Rectal smooth muscle tissue (tissue), 1 donor: ENCODE data around the gene FBXO17.
"Not testable (repeated sequence)": the region's sequence is repeated elsewhere in the genome, so short reads cannot be mapped to it uniquely, and the experiment has no call there.

Source experiments
- H3K27ac ChIP-seq: one replicate; pipeline ENCODE4 v1.7.0; 2013; ENCODE audit warnings: low read depth, low read length, inconsistent platforms
- H3K27me3 ChIP-seq: one replicate; pipeline ENCODE4 v1.7.0; 2013; ENCODE audit warnings: low read length; ENCODE audit not compliant: control insufficient read depth, insufficient read depth
- H3K36me3 ChIP-seq: one replicate; pipeline ENCODE4 v1.7.0; 2013; ENCODE audit warnings: low read length; ENCODE audit not compliant: control insufficient read depth, insufficient read depth
- H3K4me1 ChIP-seq: one replicate; pipeline ENCODE4 v1.7.0; 2013; ENCODE audit warnings: low read length; ENCODE audit not compliant: control insufficient read depth, insufficient read depth
- H3K4me3 ChIP-seq: one replicate; pipeline ENCODE4 v1.7.0; 2013; ENCODE audit warnings: low read length
- H3K9ac ChIP-seq: one replicate; pipeline ENCODE4 v1.7.0; 2013; ENCODE audit warnings: low read length

The FBXO17 gene

DNA sequence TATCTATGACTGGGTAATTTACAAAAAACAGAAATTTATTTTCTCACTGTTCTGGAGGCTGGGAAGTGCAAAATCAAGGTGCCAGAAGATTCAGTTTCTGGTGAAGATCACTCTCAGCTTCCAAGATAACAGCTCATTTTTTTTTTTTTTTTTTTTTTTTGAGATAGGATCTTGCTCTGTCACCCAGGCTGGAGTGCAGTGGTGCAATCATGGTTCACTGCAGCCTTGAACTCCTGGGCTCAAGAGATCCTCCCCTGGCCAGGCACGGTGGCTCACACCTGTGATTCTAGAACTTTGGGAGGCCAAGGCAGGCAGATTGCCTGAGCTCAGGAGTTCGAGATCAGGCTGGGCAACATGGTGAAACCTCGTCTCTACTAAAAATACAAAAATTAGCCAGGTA is 22.0 kb upstream of the FBXO17 start:
- not testable (repeated sequence) for H3K36me3 ChIP-seq, H3K4me1 ChIP-seq, H3K9ac ChIP-seq, H3K27ac ChIP-seq, H3K27me3 ChIP-seq, H3K4me3 ChIP-seq

DNA sequence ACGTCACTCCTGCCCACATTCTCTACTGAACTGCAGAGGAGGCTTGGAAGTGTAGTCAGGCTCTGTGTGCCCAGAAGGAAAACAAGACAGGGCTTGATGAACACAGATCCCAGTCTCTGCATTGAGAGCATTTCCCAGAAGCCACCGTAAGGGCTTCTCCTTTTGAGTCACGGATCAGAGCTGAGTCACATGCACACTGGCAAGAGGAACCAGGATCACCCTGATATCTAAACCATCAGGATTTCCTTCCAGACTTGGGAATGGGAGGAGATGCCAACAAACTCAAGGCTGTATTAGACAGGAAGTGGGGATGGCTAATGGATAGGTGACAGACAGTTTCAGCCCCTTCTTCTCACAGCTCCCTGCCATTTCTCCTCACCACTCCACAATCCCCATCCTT is 17.7 kb upstream of the FBXO17 start:
- no peak overlapping the region for H3K9ac ChIP-seq
- H3K4me1 ChIP-seq = no peaks in the 10 kb centered on the region
- H3K27ac ChIP-seq = no peak overlapping the region
- H3K27me3 ChIP-seq = no peaks in the 10 kb centered on the region
- H3K36me3 ChIP-seq = no peaks in the 10 kb centered on the region
- no peak overlapping the region for H3K4me3 ChIP-seq

DNA sequence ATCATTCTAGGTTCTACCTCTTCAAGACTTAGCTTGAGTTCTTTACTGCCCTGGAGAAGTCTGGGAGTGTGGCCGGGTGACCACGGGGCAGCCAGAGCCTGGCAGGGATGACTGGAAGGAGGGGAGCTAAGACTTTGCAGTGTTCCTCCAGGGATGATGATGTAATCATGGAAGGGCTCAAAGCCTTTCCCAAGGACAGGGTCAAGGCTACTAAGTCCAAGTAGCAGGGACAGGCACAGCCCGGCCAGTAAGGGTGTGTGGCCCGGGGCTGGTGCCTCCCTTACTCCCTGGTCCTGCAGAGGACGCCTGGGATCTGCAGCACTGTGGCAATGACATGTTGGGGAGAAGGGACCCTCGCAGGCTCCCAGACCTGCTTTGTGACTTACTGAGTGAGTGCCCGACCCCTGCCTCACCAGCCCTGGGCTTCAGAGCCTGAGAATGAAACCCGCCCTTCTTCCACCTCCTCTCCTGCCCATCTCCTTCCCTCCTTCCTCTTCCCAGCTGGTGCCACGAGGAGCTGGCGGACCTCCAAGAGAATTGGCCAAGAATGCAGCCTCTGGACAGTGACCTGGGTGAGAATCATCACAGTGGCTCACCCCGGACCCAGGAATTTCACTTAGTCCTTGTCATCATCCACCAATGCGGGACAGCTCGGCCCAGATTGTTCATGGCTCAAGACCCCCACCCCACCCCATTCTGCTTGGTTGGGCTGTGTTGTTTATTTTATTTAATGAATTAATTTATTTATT is 15.6 kb upstream of the FBXO17 start:
- Histone ChIP-seq H3K4me3 (no peak overlapping the region), H3K4me1 (no peaks in the 10 kb centered on the region), H3K9ac (no peak overlapping the region), H3K27me3 (no peaks in the 10 kb centered on the region), H3K36me3 (no peaks in the 10 kb centered on the region), H3K27ac (no peak overlapping the region)

DNA sequence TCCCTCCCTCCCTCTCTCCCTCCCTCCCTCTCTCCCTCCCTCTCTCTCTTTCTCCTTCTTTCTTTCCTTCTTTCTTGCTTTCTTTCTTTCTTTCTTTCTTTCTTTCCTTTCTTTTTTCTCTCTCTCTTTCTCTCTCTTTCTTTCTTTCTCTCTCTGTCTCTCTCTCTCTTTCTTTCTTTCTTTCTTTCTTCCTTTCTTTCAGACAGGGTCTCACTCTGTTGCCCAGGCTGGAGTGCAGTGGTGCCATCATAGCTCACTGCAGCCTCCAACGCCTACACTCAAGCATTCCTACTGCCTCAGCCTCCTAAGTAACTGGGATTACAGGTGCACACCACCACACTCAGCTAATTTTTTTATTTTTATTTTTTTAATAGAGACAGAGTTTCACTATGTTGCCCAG is 14.1 kb upstream of the FBXO17 start:
- not testable (repeated sequence) for H3K4me1 ChIP-seq, H3K27ac ChIP-seq, H3K27me3 ChIP-seq, H3K36me3 ChIP-seq, H3K4me3 ChIP-seq, H3K9ac ChIP-seq

DNA sequence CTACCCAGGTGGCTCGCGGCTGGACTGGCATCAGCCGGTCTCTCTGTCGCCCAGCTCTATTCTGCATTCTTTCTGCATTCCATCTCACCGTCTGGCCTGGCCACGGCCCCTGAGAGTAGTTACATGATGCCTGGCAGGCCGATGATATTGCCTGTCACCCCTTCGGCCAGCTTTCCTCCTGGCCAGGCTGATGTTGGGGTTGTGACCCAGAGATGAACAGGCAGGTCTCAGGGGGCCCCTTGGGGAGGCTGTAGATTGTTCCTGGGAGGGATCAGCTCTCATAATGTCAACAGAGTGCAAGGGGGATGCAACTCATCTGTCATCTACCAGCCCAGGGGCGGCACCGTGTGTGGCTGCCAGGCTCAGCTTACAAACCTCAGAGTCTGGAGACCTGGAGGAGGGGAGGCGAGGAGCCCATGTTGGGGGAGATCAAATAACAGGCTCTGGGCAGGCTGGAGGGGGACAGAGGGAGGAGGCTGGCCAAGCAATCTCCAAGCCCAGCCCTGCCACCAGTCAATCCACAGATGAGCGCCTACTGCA is 13.6 kb upstream of the FBXO17 start:
- Histone ChIP-seq H3K27ac (no peak overlapping the region), H3K36me3 (no peaks in the 10 kb centered on the region), H3K9ac (no peak overlapping the region), H3K4me1 (no peaks in the 10 kb centered on the region), H3K27me3 (no peaks in the 10 kb centered on the region), H3K4me3 (no peak overlapping the region)

DNA sequence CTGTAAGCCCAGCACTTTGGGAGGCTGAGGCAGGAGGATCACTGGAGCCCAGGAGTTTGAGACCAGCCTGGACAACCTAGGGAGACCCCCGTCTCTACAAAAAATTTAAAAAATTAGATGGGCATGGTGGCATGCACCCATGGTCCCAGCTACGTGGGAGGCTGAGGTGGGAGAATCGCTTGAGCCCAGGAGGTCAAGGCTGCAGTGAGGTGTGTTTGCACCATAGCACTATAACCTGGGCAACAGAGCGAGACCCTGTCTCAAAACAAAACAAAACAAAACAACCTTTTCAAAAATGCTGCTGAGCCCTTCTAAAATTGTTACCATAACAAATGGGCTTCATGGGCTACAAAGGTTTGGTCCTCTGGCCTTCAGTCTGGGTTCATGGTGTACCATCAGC is 13.1 kb upstream of the FBXO17 start:
- not testable (repeated sequence) for H3K27ac ChIP-seq, H3K9ac ChIP-seq, H3K4me1 ChIP-seq, H3K36me3 ChIP-seq, H3K4me3 ChIP-seq, H3K27me3 ChIP-seq

DNA sequence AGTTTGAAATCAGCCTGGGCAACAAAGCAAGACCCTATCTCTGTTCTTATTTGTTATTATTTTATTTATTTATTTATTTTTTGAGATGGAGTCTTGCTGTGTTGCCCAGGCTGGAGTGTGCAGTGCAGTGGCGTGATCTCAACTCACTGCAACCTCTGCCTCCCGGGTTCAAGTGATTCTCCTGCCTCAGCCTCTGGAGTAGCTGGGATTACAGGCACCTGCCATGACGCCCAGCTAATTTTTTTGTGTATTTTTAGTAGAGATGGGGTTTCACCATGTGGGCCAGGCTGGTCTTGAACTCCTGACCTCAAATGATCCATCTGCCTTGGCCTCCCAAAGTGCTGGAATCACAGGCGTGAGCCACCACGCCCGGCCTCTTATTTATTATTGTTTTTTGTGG is 12.2 kb upstream of the FBXO17 start:
- H3K36me3 ChIP-seq, H3K9ac ChIP-seq, H3K27me3 ChIP-seq, H3K27ac ChIP-seq, H3K4me1 ChIP-seq, H3K4me3 ChIP-seq: not testable (repeated sequence)

DNA sequence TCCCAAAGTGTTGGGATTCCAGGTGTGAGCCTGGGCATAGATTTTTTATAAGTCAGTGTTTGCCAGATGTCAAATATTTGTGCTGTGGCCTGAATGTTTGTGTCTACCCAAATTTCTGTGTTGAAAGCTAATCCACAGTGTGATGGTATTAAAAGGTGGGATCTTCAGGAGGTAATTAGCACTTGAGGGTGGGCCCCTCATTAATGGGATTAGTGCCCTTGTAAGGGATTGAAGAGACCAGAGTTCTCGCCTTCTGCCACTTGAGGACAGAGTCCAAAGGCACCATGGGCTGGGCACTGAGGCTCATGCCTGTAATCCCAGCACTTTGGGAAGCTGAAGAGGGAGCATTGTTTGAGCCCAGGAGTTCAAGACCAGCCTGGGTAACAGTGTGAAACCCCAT is 9.7 kb upstream of the FBXO17 start:
- H3K27ac ChIP-seq = no peak overlapping the region
- H3K36me3 ChIP-seq = no peaks in the 10 kb centered on the region
- no peaks in the 10 kb centered on the region for H3K4me1 ChIP-seq
- no peaks in the 10 kb centered on the region for H3K27me3 ChIP-seq
- no peak overlapping the region for H3K9ac ChIP-seq
- H3K4me3 ChIP-seq = no peak overlapping the region

DNA sequence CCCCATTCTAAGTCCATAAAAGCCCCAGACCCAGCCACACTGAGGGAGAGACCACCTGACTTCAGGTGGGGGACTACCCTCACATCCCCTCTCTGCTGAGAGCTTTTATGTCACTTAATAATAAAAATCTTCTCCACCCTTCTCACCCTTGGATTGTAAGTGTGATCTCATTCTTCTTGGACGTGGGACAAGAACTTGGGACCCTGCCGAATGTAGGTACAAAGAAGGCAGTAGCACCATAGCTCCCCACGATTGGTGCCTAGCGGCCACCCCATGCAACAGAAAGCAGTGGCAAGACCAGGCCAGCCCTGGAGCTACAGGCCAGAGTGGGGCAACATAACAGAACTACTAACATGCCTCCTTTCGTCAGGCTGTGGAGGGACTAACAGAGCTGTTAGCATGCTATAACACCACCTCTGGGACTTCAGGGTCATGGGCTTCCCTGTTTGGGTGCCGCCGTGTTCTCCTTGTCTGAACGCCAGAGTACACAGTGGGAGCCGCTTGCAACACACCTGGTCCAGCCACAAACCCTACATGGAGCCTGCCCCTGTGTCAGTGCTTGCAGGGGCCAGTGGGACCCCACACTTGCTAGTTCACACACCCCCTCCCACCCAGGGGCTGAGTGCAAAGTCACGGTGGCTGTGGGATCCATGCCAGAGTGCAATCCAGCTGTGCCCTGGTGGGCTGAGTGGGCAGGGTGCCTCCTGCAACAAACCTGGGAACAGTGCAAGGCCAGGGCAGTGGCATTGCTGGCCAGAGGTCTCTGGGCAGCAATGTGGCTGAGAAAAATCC is 5.2 kb upstream of the FBXO17 start:
- no peak overlapping the region for H3K27ac ChIP-seq

DNA sequence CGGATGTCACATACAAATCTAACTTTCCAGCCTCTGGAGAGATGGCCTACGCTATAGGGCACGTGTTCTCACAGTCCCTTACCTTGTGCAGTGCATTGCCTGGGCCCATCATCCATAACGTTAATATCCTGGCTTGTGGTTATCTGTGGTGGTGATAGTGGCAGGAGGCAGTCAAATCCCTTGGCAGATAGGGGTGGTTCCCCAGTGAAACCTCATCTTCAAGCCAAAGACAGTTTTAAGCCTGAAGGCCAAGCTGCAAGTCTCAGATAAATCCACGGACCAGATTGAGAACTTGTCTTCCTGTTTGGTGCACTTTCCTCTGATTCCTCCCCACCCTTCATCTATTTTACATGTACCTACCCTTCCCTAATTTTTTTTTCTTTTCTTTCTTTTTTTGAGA is 4.3 kb upstream of the FBXO17 start:
- H3K4me1 ChIP-seq = peaks cover 8% of the 10 kb centered on the region
- no peaks in the 10 kb centered on the region for H3K36me3 ChIP-seq
- no peak overlapping the region for H3K9ac ChIP-seq
- peaks cover 3% of the 10 kb centered on the region for H3K27me3 ChIP-seq
- H3K4me3 ChIP-seq = no peak overlapping the region
- no peak overlapping the region for H3K27ac ChIP-seq

More for the DNA sequence above, 5.2 kb upstream of the FBXO17 start:
- Histone ChIP-seq H3K27me3 (peaks cover 3% of the 10 kb centered on the region), H3K4me3 (no peak overlapping the region), H3K4me1 (peaks cover 6% of the 10 kb centered on the region), H3K36me3 (no peaks in the 10 kb centered on the region), H3K9ac (no peak overlapping the region)

DNA sequence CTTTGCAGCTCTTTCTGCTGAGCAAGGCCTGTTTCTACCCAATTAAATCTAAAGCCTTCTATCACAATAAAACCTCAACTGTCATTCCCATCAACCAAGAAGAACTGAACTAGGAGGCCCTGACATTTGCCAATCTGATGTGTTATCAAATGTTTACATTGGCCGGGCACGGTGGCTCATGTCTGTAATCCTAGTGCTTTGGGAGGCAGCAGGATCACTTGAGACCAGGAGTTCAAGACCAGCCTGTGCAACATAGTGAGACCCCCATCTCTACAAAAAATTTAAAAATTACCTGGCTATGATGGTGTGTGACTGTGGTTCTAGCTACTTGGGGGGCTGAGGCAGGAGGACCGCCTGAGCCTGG is 2.8 kb upstream of the FBXO17 start:
- H3K27me3 ChIP-seq = peaks cover 3% of the 10 kb centered on the region
- H3K36me3 ChIP-seq = no peaks in the 10 kb centered on the region
- no peak overlapping the region for H3K4me3 ChIP-seq
- peaks cover 9% of the 10 kb centered on the region for H3K4me1 ChIP-seq
- no peak overlapping the region for H3K27ac ChIP-seq
- H3K9ac ChIP-seq = no peak overlapping the region

DNA sequence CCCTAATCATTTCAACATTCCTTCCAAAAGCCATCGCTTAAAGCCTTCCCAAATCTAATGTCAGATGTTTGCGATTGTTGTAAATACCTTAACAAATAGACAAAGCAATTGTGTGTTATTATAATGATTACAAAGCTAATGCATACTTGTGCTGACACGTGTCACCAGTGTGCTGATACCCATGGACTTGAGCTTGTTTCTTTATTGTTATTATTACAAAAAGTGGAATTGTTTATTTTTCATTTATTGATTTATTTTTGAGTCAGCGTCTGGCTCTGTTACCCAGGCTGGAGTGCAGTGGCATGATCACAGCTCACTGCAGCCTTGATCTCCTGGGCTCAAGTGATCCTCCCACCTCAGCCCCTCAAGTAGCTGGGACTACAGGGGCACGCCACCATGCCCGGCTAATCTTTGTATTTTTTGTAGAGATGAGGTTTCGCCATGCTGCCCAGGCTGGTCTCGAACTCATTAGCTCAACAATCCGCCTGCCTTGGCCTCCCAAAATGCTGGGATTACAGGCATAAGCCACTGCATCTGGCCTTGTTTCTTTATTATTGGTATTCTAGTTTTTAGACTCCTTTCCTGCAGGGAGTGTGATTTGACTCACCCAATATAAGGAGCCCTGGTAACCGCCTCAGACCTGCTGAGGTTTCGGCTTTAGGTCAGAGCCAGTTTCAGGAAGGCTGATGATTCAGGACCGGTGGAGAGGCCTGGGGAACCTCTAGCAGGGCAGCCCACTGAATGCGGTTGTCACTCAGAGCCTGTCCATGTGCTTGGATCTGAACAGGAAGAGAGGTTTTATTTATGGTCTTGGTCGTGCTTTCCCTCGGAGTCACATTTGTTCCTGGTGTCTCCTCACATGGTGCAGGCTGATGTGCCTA is 2.1 kb upstream of the FBXO17 start:
- Histone ChIP-seq H3K4me1 (peaks cover 9% of the 10 kb centered on the region), H3K27ac (no peak overlapping the region), H3K36me3 (no peaks in the 10 kb centered on the region), H3K27me3 (peaks cover 3% of the 10 kb centered on the region), H3K9ac (no peak overlapping the region), H3K4me3 (no peak overlapping the region)
